HepG2 (cell line): ENCODE measurements around the gene GJE1. TPM values are rescaled to one million over a fixed set of nuclear protein-coding genes. Genes with fewer than 3 reads are reported as not detected.

Experiments
- CCDC6 ChIP-seq: sonication (generic); formaldehyde crosslinking; IDR thresholded peaks from 2 replicates; pipeline ENCODE4 v1.8.1; 2022; ENCODE audit warnings: mild to moderate bottlenecking, missing genetic modification reagents, moderate library complexity
- ELF4 ChIP-seq: sonication (generic); formaldehyde crosslinking; IDR thresholded peaks from 2 replicates; pipeline ENCODE4 v1.5.0; 2020; ENCODE audit warnings: missing genetic modification reagents, mild to moderate bottlenecking, moderate library complexity, borderline replicate concordance
- FOXK2 ChIP-seq: fragments of 450-650 bp; IDR thresholded peaks from 2 replicates; pipeline ENCODE4 v1.6.1; 2016
- GABPB1 ChIP-seq: IDR thresholded peaks from 2 replicates; pipeline ENCODE4 v1.6.1; 2016; ENCODE audit warnings: mild to moderate bottlenecking, missing genetic modification reagents, moderate library complexity, missing compliant biosample characterization
- HIC2 ChIP-seq: sonication (generic); formaldehyde crosslinking; IDR thresholded peaks from 2 replicates; pipeline ENCODE4 v1.9.0; 2022; ENCODE audit warnings: low read depth, missing genetic modification reagents
- MTF2 ChIP-seq: sonication (generic); formaldehyde crosslinking; IDR thresholded peaks from 2 replicates; pipeline ENCODE4 v1.5.0; 2020; ENCODE audit warnings: missing genetic modification reagents, borderline replicate concordance
- RBFOX2 ChIP-seq: fragments of 200-400 bp; formaldehyde crosslinking; IDR thresholded peaks from 2 replicates; pipeline ENCODE4 v1.6.1; 2017; ENCODE audit warnings: low read depth, mild to moderate bottlenecking, low read length
- REL ChIP-seq: sonication (generic); formaldehyde crosslinking; conservative IDR thresholded peaks from 2 replicates; pipeline ENCODE4 v1.8.0; 2022; ENCODE audit warnings: mild to moderate bottlenecking, missing genetic modification reagents, moderate library complexity
- RNF219 ChIP-seq: sonication (generic); formaldehyde crosslinking; IDR thresholded peaks from 2 replicates; pipeline ENCODE4 v1.5.0; 2020; ENCODE audit warnings: mild to moderate bottlenecking, missing genetic modification reagents
- SMARCE1 ChIP-seq: fragments of 450-650 bp; IDR thresholded peaks from 2 replicates; pipeline ENCODE4 v1.6.1; 2017; ENCODE audit warnings: borderline replicate concordance
- TOE1 ChIP-seq: sonication (generic); formaldehyde crosslinking; IDR thresholded peaks from 2 replicates; pipeline ENCODE4 v1.4.0; 2020; ENCODE audit warnings: mild to moderate bottlenecking, missing genetic modification reagents
- ZNF160 ChIP-seq: sonication (generic); formaldehyde crosslinking; IDR thresholded peaks from 2 replicates; pipeline ENCODE4 v1.8.0; 2022; ENCODE audit warnings: mild to moderate bottlenecking, inconsistent platforms, missing genetic modification reagents
- ZNF20 ChIP-seq: sonication (generic); formaldehyde crosslinking; IDR thresholded peaks from 2 replicates; pipeline ENCODE4 v1.4.0; 2020; ENCODE audit warnings: mild to moderate bottlenecking, moderate library complexity, missing genetic modification reagents
- ZNF629 ChIP-seq: sonication (generic); formaldehyde crosslinking; conservative IDR thresholded peaks from 2 replicates; pipeline ENCODE4 v1.5.0; 2020; ENCODE audit warnings: missing genetic modification reagents
- ZNF687 ChIP-seq: sonication (generic); formaldehyde crosslinking; IDR thresholded peaks from 2 replicates; pipeline ENCODE4 v1.5.1; 2020; ENCODE audit warnings: mild to moderate bottlenecking, missing genetic modification reagents, moderate library complexity
- ZNF749 ChIP-seq: sonication (generic); formaldehyde crosslinking; IDR thresholded peaks from 2 replicates; pipeline ENCODE4 v1.8.0; 2022; ENCODE audit warnings: mild to moderate bottlenecking, missing genetic modification reagents, moderate library complexity, borderline replicate concordance
- ZZZ3 ChIP-seq: sonication (generic); formaldehyde crosslinking; IDR thresholded peaks from 2 replicates; pipeline ENCODE4 v1.4.0; 2020; ENCODE audit warnings: missing genetic modification reagents, mild to moderate bottlenecking, borderline replicate concordance
- polyA plus RNA-seq, 8 experiments: library from polyadenylated mRNA; depleted of rRNA in 3 of 8; stranded (reverse) in 7 of 8; unstranded in 1 of 8; fragments of >200 nt; fragmentation: Illumina TruSeq in 4 of 8; extraction: Trizol in 4 of 8; gene quantifications; 2 replicates each; pipeline versions ENCODE4 v1.2.1 to v1.2.3, GENCODE V29; 2011 to 2016; ENCODE audit warnings: low read depth in 4 of 8, missing spikeins in 1 of 8, mixed read lengths in 1 of 8; ENCODE audit not compliant: insufficient read depth in 1 of 8
- total RNA-seq, 5 experiments: library from RNA; depleted of rRNA; stranded (reverse); fragments of >200 nt; fragmentation: Illumina TruSeq; extraction: Trizol; gene quantifications; 2 replicates each; pipeline ENCODE4 v1.2.3, GENCODE V29; 2016; ENCODE audit warnings: low read depth in 1 of 5
- TF ChIP-seq, protein P1 (sequence below): sonication (generic); formaldehyde crosslinking; IDR thresholded peaks from 2 replicates; pipeline ENCODE4 v1.5.1; 2020; ENCODE audit warnings: missing genetic modification reagents, mild to moderate bottlenecking, borderline replicate concordance

Gene GJE1
- total and polyA plus RNA-seq, 2 of the 13 experiments (the other 11 are each of a cell fraction or from before 2014, with no cell fraction given) = not detected

DNA sequence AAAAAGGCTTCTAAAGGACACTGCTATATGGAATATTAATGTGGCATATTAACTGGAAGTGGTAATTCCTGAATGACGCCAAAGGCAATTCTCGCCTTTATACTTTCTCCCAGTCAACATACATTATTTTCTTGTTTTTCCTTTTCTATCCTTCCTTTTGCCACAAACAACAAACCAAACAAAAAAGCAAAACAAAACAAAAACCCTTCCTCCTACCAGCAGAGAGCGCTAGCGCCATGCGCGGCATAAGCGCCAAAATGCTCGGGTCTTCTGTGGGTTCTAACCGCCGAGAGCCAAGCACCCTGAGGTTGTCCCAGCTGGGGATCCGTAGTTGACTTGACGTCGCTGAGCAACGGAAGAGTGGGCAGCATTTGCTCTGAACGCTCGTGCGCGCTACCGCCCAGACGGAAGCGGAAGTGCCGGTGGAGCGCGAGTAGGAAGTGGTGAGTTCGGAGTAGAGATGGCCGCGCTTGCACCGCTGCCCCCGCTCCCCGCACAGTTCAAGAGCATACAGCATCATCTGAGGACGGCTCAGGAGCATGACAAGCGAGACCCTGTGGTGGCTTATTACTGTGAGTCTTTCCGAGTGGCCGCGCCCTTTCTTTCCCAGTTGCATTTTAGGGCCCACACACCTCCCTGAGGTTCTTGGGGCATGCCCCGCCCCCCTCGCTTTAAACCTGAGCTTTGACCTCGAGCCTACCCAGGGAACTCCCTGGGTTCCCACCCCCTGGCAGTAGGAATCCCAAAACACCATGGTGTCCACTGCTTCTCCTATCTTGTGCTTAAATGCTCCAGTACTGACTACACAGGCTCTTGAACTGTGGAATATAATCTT lies 14.3 kb downstream of the GJE1 start, which contains the start of the genes NMBR and VTA1 (continued):
- TF ChIP-seq ZNF687 (CRISPR knock-in tag) = peak; percentile 99
- TF ChIP-seq RNF219 (CRISPR knock-in tag) = peak; percentile 94
- peak; percentile 99 for TF ChIP-seq CCDC6 (CRISPR knock-in tag)
- peak; percentile 68; the same call in 1 of the 2 replicates for TF ChIP-seq ZZZ3 (CRISPR knock-in tag)
- TF ChIP-seq ZNF20 (CRISPR knock-in tag) = no peak
- TF ChIP-seq TOE1 = peak; percentile 73; the same call in 1 of the 2 replicates
- TF ChIP-seq ELF4 (CRISPR knock-in tag) = peak; percentile 99
- TF ChIP-seq MTF2 (CRISPR knock-in tag) = peak; percentile 88
- TF ChIP-seq ZNF749 = peak; percentile 83; the same call in 1 of the 2 replicates
- peak; percentile 53; the same call in 1 of the 2 replicates for TF ChIP-seq ZNF629 (CRISPR knock-in tag)
- TF ChIP-seq RBFOX2 = peak; percentile 84
- TF ChIP-seq, protein P1, sequence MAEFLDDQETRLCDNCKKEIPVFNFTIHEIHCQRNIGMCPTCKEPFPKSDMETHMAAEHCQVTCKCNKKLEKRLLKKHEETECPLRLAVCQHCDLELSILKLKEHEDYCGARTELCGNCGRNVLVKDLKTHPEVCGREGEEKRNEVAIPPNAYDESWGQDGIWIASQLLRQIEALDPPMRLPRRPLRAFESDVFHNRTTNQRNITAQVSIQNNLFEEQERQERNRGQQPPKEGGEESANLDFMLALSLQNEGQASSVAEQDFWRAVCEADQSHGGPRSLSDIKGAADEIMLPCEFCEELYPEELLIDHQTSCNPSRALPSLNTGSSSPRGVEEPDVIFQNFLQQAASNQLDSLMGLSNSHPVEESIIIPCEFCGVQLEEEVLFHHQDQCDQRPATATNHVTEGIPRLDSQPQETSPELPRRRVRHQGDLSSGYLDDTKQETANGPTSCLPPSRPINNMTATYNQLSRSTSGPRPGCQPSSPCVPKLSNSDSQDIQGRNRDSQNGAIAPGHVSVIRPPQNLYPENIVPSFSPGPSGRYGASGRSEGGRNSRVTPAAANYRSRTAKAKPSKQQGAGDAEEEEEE (CRISPR knock-in tag) = peak; percentile 79; the same call in 1 of the 2 replicates
- TF ChIP-seq SMARCE1 = no peak
- peak; percentile 55; the same call in 1 of the 2 replicates for TF ChIP-seq HIC2 (CRISPR knock-in tag)
- no peak; the same call in 1 of the 2 replicates for TF ChIP-seq ZNF160 (CRISPR knock-in tag)
- peak; percentile 77; the same call in 1 of the 2 replicates for TF ChIP-seq FOXK2
- peak; percentile 99 for TF ChIP-seq GABPB1 (CRISPR knock-in tag)
- no peak for TF ChIP-seq REL (CRISPR knock-in tag)
